Measurements from ENCODE around the gene HES3. TPM values are rescaled to one million over a fixed set of nuclear protein-coding genes. Genes with fewer than 3 reads are reported as not detected.

The HES3 gene
- total RNA-seq, 1 donor from 2014 or later = not detected

DNA sequence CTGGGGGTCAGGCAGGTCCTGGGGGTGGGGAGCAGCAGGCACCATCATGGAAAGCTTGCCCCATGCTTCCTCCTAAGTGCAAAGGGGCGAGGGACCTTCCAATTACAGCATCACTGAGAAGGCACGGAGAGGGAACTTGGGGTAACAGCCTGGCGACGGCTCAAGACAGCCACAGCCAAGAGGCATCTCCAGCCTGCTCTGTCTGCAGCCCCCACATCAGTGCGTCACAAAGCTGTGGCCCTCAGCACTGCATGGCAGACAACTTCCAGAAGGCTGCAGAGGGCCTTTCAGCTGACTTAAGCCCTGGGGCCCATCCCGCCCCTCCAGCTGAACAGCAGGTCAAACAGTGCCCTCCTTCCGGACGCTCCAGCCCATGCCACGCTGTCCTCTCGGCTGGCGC, 30.1 kb downstream of the HES3 start:
- Mint-ChIP-seq H3K4me3 (ENCODE audit: unreplicated experiment) (no peak overlapping the region), H3K36me3 (ENCODE audit: low read depth) (peaks cover 2% of the 10 kb centered on the region), H3K4me1 (ENCODE audit: low read depth) (peaks cover 36% of the 10 kb centered on the region), H3K9me3 (ENCODE audit: low read depth) (no peaks in the 10 kb centered on the region), H3K27me3 (ENCODE audit: low read depth) (no peaks in the 10 kb centered on the region), H3K27ac (ENCODE audit: unreplicated experiment) (no peak overlapping the region)
- DNase-seq (ENCODE audit: low spot score) = no peak
- TF ChIP-seq, protein P1, sequence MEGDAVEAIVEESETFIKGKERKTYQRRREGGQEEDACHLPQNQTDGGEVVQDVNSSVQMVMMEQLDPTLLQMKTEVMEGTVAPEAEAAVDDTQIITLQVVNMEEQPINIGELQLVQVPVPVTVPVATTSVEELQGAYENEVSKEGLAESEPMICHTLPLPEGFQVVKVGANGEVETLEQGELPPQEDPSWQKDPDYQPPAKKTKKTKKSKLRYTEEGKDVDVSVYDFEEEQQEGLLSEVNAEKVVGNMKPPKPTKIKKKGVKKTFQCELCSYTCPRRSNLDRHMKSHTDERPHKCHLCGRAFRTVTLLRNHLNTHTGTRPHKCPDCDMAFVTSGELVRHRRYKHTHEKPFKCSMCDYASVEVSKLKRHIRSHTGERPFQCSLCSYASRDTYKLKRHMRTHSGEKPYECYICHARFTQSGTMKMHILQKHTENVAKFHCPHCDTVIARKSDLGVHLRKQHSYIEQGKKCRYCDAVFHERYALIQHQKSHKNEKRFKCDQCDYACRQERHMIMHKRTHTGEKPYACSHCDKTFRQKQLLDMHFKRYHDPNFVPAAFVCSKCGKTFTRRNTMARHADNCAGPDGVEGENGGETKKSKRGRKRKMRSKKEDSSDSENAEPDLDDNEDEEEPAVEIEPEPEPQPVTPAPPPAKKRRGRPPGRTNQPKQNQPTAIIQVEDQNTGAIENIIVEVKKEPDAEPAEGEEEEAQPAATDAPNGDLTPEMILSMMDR (IDR thresholded peaks at IDR 0.05) = no peak

DNA sequence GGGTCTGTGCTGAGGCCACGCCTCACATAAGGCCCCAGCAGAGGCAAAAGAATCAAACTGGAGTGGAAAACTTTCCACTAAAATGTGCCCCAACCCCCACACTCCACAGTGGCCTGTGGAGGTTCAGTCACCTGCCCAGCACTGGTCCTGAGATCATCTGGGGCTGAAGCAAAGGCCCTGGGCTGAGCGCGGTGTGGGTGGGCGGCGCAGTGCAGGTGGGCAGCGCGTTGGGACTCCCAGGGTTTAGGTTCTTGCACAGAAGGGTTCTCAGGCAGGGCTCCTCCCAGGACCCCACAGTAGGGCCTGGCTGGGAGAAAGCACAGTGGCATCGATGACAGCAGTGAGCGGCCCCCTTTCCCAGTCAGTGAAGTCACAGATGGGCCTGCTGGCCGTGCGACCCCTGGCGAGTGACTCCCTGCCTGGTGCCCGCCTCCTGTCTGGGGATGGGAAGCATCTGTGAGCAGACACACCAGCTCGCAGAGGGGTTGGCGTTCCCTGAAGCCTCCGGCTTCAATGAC, 30.7 kb downstream of the HES3 start:
- H3K36me3 Mint-ChIP-seq (ENCODE audit: low read depth) = peaks cover 2% of the 10 kb centered on the region
- peaks cover 35% of the 10 kb centered on the region for H3K4me1 Mint-ChIP-seq (ENCODE audit: low read depth)
- TF ChIP-seq, protein P1 (IDR thresholded peaks at IDR 0.05) = no peak
- no peak overlapping the region for H3K4me3 Mint-ChIP-seq (ENCODE audit: unreplicated experiment)
- no peak for DNase-seq (ENCODE audit: low spot score)
- H3K9me3 Mint-ChIP-seq (ENCODE audit: low read depth) = no peaks in the 10 kb centered on the region
- no peaks in the 10 kb centered on the region for H3K27me3 Mint-ChIP-seq (ENCODE audit: low read depth)
- no peak overlapping the region for H3K27ac Mint-ChIP-seq (ENCODE audit: unreplicated experiment)

DNA sequence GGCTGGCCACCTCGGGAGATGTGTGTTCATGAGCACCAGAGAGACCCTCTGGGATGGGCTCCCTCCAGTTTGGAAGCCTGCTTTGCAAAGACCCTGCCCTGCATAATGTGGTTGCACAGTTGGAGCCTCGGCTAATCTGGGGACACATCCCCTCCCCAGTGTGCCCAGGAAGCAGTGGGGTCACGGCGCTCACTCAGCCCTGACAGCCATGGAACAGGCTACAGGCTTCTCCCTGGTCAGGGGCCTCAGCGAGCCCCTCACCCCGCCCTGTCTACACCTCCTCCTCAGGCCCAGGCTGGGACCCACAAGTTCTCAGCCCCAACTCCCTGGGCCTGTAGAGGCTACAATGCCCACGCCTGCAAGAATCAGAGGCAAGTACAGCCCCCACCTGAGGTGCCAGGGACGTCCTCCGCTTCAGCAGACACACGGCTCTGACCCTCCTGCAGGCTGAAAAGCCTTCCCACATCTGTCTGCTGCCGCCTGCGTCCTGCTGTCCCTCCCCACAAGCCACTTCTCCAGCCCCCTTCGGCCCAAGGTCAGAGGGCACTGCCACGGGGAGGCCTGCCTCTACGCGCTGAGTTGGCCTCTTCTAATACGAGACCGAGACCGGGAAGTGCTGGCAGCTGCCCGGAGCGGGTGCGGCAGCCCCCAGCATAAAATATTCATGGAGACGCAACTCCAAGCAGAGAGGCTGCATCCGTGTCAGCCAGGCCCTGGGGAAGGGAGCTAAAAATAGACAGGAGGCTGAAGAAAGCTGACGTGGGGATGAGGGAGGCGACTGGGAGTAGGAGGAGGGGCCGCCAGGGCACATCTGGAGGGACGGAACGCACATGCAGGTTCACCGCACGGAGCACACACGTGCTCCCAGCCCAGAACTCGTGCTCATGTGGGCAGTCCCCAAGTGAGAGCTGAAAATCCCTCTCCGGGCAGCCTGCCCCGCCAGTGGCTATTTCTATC, 32.1 kb downstream of the HES3 start:
- peak overlapping the region; percentile 93 for H3K27ac Mint-ChIP-seq (ENCODE audit: unreplicated experiment)
- no peaks in the 10 kb centered on the region for H3K27me3 Mint-ChIP-seq (ENCODE audit: low read depth)
- H3K4me3 Mint-ChIP-seq (ENCODE audit: unreplicated experiment) = peak overlapping the region; percentile 61
- TF ChIP-seq, protein P1 (IDR thresholded peaks at IDR 0.05) = no peak
- no peaks in the 10 kb centered on the region for H3K9me3 Mint-ChIP-seq (ENCODE audit: low read depth)
- H3K36me3 Mint-ChIP-seq (ENCODE audit: low read depth) = peaks cover 2% of the 10 kb centered on the region
- peaks cover 31% of the 10 kb centered on the region for H3K4me1 Mint-ChIP-seq (ENCODE audit: low read depth)
- DNase-seq (ENCODE audit: low spot score) = no peak

DNA sequence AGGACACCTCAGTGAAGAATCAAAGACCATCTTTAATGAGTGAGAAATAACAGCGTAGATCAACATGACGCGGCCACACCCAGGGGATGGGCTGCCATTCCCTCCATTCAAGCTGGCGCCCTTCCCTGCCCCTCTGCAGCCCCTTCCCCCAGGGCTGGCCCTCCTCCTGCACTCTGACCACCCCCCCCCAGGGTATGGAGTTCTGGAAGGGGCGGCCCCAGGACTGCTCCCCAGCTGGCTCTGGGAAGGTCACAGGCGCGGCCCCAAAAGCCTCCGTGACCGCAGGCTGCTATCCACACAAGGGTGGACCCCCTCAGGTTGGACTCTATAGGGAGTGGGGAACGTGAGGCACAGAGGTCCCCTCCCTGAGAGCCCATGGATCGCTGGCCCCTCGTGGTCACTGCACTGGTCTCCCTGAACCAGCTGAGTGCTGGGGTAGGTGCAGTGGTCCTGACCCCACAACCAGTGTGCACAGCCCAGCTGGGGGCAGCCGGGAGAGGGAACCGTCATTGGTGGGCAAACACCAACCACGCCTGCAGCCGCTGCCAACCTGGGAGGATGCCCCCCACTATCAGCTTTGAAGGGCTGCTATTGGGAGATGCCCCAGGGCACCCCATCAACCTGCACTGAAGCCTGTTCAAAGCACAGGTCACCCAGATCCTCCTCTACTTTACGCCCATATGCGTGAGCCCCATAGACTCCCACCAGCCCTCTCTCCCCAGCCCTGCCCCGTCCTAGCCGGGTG, 33.0 kb downstream of the HES3 start:
- no peak for DNase-seq (ENCODE audit: low spot score)
- Mint-ChIP-seq H3K4me3 (ENCODE audit: unreplicated experiment) (peak overlapping the region; percentile 61), H3K36me3 (ENCODE audit: low read depth) (peaks cover 2% of the 10 kb centered on the region), H3K9me3 (ENCODE audit: low read depth) (no peaks in the 10 kb centered on the region), H3K27me3 (ENCODE audit: low read depth) (no peaks in the 10 kb centered on the region), H3K4me1 (ENCODE audit: low read depth) (peaks cover 40% of the 10 kb centered on the region), H3K27ac (ENCODE audit: unreplicated experiment) (peak overlapping the region; percentile 93)
- TF ChIP-seq, protein P1 (IDR thresholded peaks at IDR 0.05) = no peak

DNA sequence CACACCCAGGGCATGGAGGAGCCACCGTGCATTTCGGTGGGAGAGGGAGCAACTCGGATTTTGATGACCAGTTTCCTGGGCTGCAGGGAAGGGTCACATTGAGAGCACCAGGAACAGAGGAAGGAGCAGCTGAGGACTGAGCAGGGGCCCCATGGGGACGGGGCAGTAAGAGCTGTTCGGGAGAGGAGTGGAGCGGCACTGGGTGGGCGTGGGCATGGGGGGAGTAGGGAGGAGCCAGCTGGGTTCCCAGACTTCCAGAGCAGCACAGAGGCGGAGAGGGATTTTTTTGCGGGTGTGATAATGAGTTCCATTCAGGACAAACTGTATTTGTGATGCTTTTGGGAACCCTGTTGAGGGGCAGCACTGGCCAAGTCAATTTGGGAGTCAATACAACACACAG, 34.3 kb downstream of the HES3 start:
- no peak for DNase-seq (ENCODE audit: low spot score)
- no peak overlapping the region for H3K4me3 Mint-ChIP-seq (ENCODE audit: unreplicated experiment)
- peaks cover 2% of the 10 kb centered on the region for H3K36me3 Mint-ChIP-seq (ENCODE audit: low read depth)
- no peaks in the 10 kb centered on the region for H3K27me3 Mint-ChIP-seq (ENCODE audit: low read depth)
- TF ChIP-seq, protein P1 (IDR thresholded peaks at IDR 0.05) = no peak
- H3K9me3 Mint-ChIP-seq (ENCODE audit: low read depth) = no peaks in the 10 kb centered on the region
- H3K4me1 Mint-ChIP-seq (ENCODE audit: low read depth) = peaks cover 33% of the 10 kb centered on the region
- H3K27ac Mint-ChIP-seq (ENCODE audit: unreplicated experiment) = no peak overlapping the region
